K562 (cell line): ENCODE results near the gene ALG12. TPM values are rescaled to one million over a fixed set of nuclear protein-coding genes. Genes with fewer than 3 reads are reported as not detected.

Experiments
- BRCA1 ChIP-seq, 2 experiments: fragments of 450-650 bp in 1 of 2; sonication (generic) in 1 of 2; formaldehyde crosslinking in 1 of 2; IDR thresholded peaks; 2 replicates each; pipeline versions ENCODE4 v1.5.0 to v1.6.1; 2017 to 2020; ENCODE audit warnings: mild to moderate bottlenecking in 1 of 2, missing genetic modification reagents in 1 of 2
- DMBX1 ChIP-seq: fragments of 250-450 bp; sonication (Bioruptor Pico); IDR thresholded peaks from 2 replicates; pipeline ENCODE4 v1.8.0; 2022; ENCODE audit warnings: inconsistent platforms, mild to moderate bottlenecking, moderate library complexity, borderline replicate concordance
- L3MBTL2 ChIP-seq: fragments of 450-650 bp; IDR thresholded peaks from 2 replicates; pipeline ENCODE4 v1.6.1; 2016; ENCODE audit warnings: mild to moderate bottlenecking, moderate library complexity
- MAZ ChIP-seq, 2 experiments: fragments of 450-650 bp in 1 of 2; sonication (generic) in 1 of 2; formaldehyde crosslinking; IDR thresholded peaks in 1 of 2; conservative IDR thresholded peaks in 1 of 2; 2 replicates each; pipeline versions ENCODE4 v1.4.0 to v1.5.0; 2020; ENCODE audit warnings: mild to moderate bottlenecking in 1 of 2, missing genetic modification reagents in 1 of 2
- POLR3A ChIP-seq: IDR thresholded peaks from 2 replicates; pipeline ENCODE4 v1.6.1; 2011; ENCODE audit warnings: borderline replicate concordance, mild to moderate bottlenecking, moderate library complexity; ENCODE audit not compliant: insufficient read length, insufficient read depth; ENCODE audit errors: extremely low read depth
- RBM22 ChIP-seq: fragments of 200-400 bp; formaldehyde crosslinking; IDR thresholded peaks from 2 replicates; pipeline ENCODE4 v1.6.1; 2018; ENCODE audit warnings: low read length, low read depth; ENCODE audit not compliant: poor library complexity, severe bottlenecking
- SIN3B ChIP-seq: fragments of 450-650 bp; IDR thresholded peaks from 2 replicates; pipeline ENCODE4 v1.6.1; 2017; ENCODE audit warnings: low read depth, mild to moderate bottlenecking, moderate library complexity
- SUPT5H ChIP-seq: fragments of 450-650 bp; IDR thresholded peaks from 2 replicates; pipeline ENCODE4 v1.6.1; 2016
- TGIF2 ChIP-seq: sonication (generic); formaldehyde crosslinking; IDR thresholded peaks from 2 replicates; pipeline ENCODE4 v1.8.1; 2022; ENCODE audit warnings: mild to moderate bottlenecking, missing genetic modification reagents, moderate library complexity
- ZBTB7A ChIP-seq: IDR thresholded peaks from 2 replicates; pipeline ENCODE4 v1.6.1; 2011; ENCODE audit warnings: low read depth, mild to moderate bottlenecking, low read length, moderate library complexity, borderline replicate concordance; ENCODE audit not compliant: control insufficient read depth
- ZKSCAN8 ChIP-seq: fragments of 200-800 bp; sonication (Bioruptor generic); IDR thresholded peaks from 2 replicates; pipeline ENCODE4 v1.6.1; 2016; ENCODE audit warnings: missing genetic modification characterization, missing compliant biosample characterization
- ZNF668 ChIP-seq: fragments of 250-450 bp; sonication (Bioruptor Pico); IDR thresholded peaks from 2 replicates; pipeline ENCODE4 v1.8.0; 2022; ENCODE audit warnings: mild to moderate bottlenecking, inconsistent platforms
- polyA plus RNA-seq, 8 experiments: library from polyadenylated mRNA; depleted of rRNA in 4 of 8; stranded (reverse) in 5 of 8; unstranded in 3 of 8; fragments of >200 nt; fragmentation: Nextera tagmentation in 2 of 8; fragmentation: Illumina TruSeq in 1 of 8; extraction: Ambion mirVana in 2 of 8; extraction: Trizol in 1 of 8; gene quantifications; 2 replicates each; pipeline versions ENCODE4 v1.2.1 to v1.2.3, GENCODE V29; 2011 to 2014; ENCODE audit warnings: inconsistent platforms in 1 of 8, missing spikeins in 1 of 8
- total RNA-seq, 7 experiments: library from RNA; depleted of rRNA in 6 of 7; stranded (reverse); fragments of >200 nt in 6 of 7; fragmentation: Illumina TruSeq in 2 of 7; extraction: Trizol in 2 of 7; gene quantifications; 2 replicates each; pipeline versions ENCODE4 v1.2.1 to v1.2.3, GENCODE V29; 2011 to 2021; ENCODE audit warnings: low replicate concordance in 1 of 7
- TF ChIP-seq, protein P1 (sequence below), 2 experiments: fragments of 200-800 bp in 1 of 2; sonication (Bioruptor generic) in 1 of 2; sonication (generic) in 1 of 2; formaldehyde crosslinking in 1 of 2; IDR thresholded peaks in 1 of 2; conservative IDR thresholded peaks in 1 of 2; 2 replicates each; pipeline versions ENCODE4 v1.5.0 to v1.6.1; 2016 to 2020; ENCODE audit warnings: missing compliant biosample characterization in 1 of 2, missing genetic modification characterization in 1 of 2, missing genetic modification reagents in 1 of 2
- TF ChIP-seq, protein P2 (sequence below): sonication (generic); formaldehyde crosslinking; IDR thresholded peaks from 2 replicates; pipeline ENCODE4 v1.8.1; 2023; ENCODE audit warnings: mild to moderate bottlenecking, missing genetic modification reagents
- TF ChIP-seq, protein P3 (sequence below): IDR thresholded peaks from 2 replicates; pipeline ENCODE4 v1.6.1; 2014; ENCODE audit warnings: antibody characterized with exemption
- TF ChIP-seq, protein P4 (sequence below), 2 experiments: fragments of 450-650 bp; IDR thresholded peaks; 2 replicates each; pipeline ENCODE4 v1.6.1; 2018; ENCODE audit warnings: mild to moderate bottlenecking in 2 of 2, low read depth in 1 of 2; ENCODE audit not compliant: partially characterized antibody in 2 of 2

The ALG12 gene
- total and polyA plus RNA-seq, 9 of the 15 experiments (the other 6 are each of a cell fraction or from before 2014, with no cell fraction given), result 0.20 to 8.5 (median 3.4) TPM

DNA sequence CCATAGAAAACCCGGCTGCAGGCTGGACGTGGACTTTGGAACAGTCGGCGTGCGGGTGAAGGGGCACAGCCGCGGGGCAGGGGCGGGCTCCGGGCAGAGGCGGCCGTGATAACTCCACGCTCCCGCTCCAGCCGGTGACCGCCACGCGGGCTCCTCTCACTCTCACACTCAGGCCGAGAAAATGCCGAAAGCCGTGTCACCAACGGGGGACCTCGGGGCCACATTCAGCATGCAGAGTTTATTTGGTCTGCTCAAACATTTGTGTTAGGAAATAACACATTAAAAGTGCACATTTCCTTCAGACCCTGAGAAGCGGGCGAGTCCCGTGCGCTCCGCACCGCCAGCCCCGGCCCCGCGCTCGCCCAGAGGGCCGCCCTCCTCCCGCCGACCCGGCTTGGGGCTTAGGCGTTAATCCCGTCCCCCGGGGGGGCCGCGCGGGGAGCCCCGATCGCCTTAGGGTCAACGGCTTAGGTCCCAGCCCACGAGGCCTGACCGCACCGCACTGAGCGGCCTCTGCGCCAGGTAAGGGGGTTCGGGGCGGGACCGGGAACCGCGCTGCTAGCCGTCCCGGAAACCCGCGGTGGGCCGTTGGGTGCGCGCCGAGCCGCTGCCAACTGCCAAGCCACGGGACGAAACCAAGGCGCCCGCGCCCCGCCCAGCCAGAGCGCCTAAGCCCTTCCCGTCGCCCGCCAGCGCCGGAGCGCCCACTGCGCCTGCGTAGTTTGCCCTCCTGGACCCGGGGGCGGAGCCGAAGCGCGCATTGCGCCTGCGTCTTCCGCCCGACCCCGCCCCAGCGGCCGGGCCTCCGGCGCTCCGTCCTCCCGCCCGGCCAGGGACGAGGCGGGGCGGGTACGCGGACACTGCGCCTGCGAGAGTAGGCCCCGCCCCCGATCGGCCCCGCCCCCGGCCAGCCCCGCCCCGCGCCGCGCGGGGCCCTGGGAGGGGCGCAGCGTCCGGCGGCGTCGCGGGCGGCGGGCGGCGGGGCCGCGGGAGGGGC is 65.0 kb downstream of the ALG12 start, which contains the start of gene ZBED4 (continued):
- peak; percentile 80; the same call in 1 of the 2 replicates for TF ChIP-seq ZBTB7A
- TF ChIP-seq, protein P1, sequence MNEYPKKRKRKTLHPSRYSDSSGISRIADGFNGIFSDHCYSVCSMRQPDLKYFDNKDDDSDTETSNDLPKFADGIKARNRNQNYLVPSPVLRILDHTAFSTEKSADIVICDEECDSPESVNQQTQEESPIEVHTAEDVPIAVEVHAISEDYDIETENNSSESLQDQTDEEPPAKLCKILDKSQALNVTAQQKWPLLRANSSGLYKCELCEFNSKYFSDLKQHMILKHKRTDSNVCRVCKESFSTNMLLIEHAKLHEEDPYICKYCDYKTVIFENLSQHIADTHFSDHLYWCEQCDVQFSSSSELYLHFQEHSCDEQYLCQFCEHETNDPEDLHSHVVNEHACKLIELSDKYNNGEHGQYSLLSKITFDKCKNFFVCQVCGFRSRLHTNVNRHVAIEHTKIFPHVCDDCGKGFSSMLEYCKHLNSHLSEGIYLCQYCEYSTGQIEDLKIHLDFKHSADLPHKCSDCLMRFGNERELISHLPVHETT (CRISPR knock-in tag; conservative IDR thresholded peaks at IDR 0.05 in 1 of 2, IDR thresholded peaks at IDR 0.05 in 1 of 2), result peak in 1 of 2 experiments; percentile 71; a peak in 1 of 4 replicates
- TF ChIP-seq SUPT5H, result peak; percentile 82
- TF ChIP-seq, protein P2, sequence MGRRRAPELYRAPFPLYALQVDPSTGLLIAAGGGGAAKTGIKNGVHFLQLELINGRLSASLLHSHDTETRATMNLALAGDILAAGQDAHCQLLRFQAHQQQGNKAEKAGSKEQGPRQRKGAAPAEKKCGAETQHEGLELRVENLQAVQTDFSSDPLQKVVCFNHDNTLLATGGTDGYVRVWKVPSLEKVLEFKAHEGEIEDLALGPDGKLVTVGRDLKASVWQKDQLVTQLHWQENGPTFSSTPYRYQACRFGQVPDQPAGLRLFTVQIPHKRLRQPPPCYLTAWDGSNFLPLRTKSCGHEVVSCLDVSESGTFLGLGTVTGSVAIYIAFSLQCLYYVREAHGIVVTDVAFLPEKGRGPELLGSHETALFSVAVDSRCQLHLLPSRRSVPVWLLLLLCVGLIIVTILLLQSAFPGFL (CRISPR knock-in tag), result no peak
- peak; percentile 69 to 82 for TF ChIP-seq MAZ (CRISPR knock-in tag; conservative IDR thresholded peaks at IDR 0.05 in 1 of 2, IDR thresholded peaks at IDR 0.05 in 1 of 2)
- TF ChIP-seq DMBX1 (CRISPR knock-in tag), result no peak
- TF ChIP-seq RBM22, result peak; percentile 35
- TF ChIP-seq POLR3A, result no peak
- TF ChIP-seq, protein P3, sequence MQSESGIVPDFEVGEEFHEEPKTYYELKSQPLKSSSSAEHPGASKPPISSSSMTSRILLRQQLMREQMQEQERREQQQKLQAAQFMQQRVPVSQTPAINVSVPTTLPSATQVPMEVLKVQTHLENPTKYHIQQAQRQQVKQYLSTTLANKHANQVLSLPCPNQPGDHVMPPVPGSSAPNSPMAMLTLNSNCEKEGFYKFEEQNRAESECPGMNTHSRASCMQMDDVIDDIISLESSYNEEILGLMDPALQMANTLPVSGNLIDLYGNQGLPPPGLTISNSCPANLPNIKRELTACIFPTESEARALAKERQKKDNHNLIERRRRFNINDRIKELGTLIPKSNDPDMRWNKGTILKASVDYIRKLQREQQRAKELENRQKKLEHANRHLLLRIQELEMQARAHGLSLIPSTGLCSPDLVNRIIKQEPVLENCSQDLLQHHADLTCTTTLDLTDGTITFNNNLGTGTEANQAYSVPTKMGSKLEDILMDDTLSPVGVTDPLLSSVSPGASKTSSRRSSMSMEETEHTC, result 0 out of 2 replicates have a peak, but pooled peaks have one; percentile 26
- TF ChIP-seq TGIF2 (CRISPR knock-in tag), result 0 out of 2 replicates have a peak, but pooled peaks have one; percentile 38
- no peak for TF ChIP-seq BRCA1 (IDR thresholded peaks at IDR 0.05)
- TF ChIP-seq BRCA1 (CRISPR knock-in tag; IDR thresholded peaks at IDR 0.05), result no peak
- 0 out of 2 replicates have a peak, but pooled peaks have one; percentile 23 for TF ChIP-seq SIN3B
- TF ChIP-seq L3MBTL2, result peak; percentile 78
- TF ChIP-seq ZNF668 (CRISPR knock-in tag), result no peak
- TF ChIP-seq, protein P4, sequence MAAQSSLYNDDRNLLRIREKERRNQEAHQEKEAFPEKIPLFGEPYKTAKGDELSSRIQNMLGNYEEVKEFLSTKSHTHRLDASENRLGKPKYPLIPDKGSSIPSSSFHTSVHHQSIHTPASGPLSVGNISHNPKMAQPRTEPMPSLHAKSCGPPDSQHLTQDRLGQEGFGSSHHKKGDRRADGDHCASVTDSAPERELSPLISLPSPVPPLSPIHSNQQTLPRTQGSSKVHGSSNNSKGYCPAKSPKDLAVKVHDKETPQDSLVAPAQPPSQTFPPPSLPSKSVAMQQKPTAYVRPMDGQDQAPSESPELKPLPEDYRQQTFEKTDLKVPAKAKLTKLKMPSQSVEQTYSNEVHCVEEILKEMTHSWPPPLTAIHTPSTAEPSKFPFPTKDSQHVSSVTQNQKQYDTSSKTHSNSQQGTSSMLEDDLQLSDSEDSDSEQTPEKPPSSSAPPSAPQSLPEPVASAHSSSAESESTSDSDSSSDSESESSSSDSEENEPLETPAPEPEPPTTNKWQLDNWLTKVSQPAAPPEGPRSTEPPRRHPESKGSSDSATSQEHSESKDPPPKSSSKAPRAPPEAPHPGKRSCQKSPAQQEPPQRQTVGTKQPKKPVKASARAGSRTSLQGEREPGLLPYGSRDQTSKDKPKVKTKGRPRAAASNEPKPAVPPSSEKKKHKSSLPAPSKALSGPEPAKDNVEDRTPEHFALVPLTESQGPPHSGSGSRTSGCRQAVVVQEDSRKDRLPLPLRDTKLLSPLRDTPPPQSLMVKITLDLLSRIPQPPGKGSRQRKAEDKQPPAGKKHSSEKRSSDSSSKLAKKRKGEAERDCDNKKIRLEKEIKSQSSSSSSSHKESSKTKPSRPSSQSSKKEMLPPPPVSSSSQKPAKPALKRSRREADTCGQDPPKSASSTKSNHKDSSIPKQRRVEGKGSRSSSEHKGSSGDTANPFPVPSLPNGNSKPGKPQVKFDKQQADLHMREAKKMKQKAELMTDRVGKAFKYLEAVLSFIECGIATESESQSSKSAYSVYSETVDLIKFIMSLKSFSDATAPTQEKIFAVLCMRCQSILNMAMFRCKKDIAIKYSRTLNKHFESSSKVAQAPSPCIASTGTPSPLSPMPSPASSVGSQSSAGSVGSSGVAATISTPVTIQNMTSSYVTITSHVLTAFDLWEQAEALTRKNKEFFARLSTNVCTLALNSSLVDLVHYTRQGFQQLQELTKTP (IDR thresholded peaks at IDR 0.05; ENCODE audit: low read depth in 1 of 2, partially characterized antibody in 2 of 2), result no peak
- no peak for TF ChIP-seq ZKSCAN8 (CRISPR knock-in tag)
